SK-N-MC (cell line): ENCODE results near the gene GPR156.

Experiments
- EZH2 ChIP-seq: fragments of 200-600 bp; sonication (generic); IDR thresholded peaks from one replicate; pipeline ENCODE4 v1.6.1; 2017; ENCODE audit warnings: antibody characterized with exemption
- FOXP2 ChIP-seq: optimal IDR thresholded peaks from 2 replicates; pipeline ENCODE3; 2011; ENCODE audit warnings: mild to moderate bottlenecking, moderate library complexity; ENCODE audit not compliant: insufficient read depth; ENCODE audit errors: extremely low read length, control extremely low read depth
- POLR2AphosphoS5 ChIP-seq: IDR thresholded peaks from 2 replicates; pipeline ENCODE4 v1.6.1; 2012; ENCODE audit warnings: mild to moderate bottlenecking, low read depth, low read length, borderline replicate concordance

DNA sequence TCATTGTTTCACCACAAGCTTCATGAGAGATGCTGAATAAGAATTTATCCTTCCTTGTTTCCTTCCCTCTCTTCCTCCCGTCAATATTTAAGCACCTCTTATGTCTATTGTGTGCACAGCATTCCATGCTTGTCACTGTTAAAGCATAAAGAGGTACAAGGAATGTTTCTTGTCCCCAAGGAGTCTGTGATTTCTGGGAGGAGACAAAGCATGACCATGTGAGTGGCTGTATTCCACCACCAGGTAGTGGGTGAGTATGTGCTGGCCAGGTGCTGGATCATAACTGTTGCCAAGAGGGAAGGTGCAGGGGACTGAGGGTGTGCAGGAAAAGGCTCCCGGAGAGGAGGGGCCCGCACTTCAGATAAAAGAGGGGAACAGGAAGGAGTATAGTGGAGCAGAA lies 127.9 kb downstream of the GPR156 start:
- TF ChIP-seq EZH2 (no peak), POLR2AphosphoS5 (no peak), FOXP2 (no peak)
